HFFc6 (cell line): Measurements from ENCODE around the gene FAM181A. TPM values are rescaled to one million over a fixed set of nuclear protein-coding genes. Genes with fewer than 3 reads are reported as not detected.

Source experiments
- DNase-seq: peaks from one replicate; pipeline ENCODE4 v3.0.0-alpha.2; 2018
- H3K27ac Mint-ChIP-seq: 2 replicates; pipeline ENCODE4 v1.8.0; 2020; ENCODE audit warnings: mild to moderate bottlenecking, mixed read lengths
- H3K27me3 Mint-ChIP-seq: 2 replicates; pipeline ENCODE4 v1.8.0; 2021; ENCODE audit warnings: mild to moderate bottlenecking, moderate library complexity, mixed read lengths; ENCODE audit not compliant: insufficient read depth
- H3K36me3 Mint-ChIP-seq: 2 replicates; pipeline ENCODE4 v1.8.0; 2021; ENCODE audit warnings: low read depth, mixed read lengths
- H3K4me1 Mint-ChIP-seq: 2 replicates; pipeline ENCODE4 v1.8.0; 2020; ENCODE audit warnings: low read depth, mixed read lengths
- H3K4me3 Mint-ChIP-seq: 2 replicates; pipeline ENCODE4 v1.8.0; 2020; ENCODE audit warnings: mild to moderate bottlenecking, moderate library complexity, mixed read lengths
- H3K9me3 Mint-ChIP-seq: 2 replicates; pipeline ENCODE4 v1.8.0; 2020; ENCODE audit warnings: mild to moderate bottlenecking, mixed read lengths
- microRNA-seq: library from miRNA; unstranded; fragments of <30 nt; microRNA quantifications from one replicate; pipeline ENCODE4, GENCODE V29; 2019
- total RNA-seq, 6 experiments: library from RNA; stranded (reverse); fragmentation: NEBNext Ultra II Directional; extraction: Animal tissue kit (Norgen Biotek cat#: 25700); gene quantifications; 2 replicates in 1 of 6; 3 replicates in 5 of 6; pipeline ENCODE4 v1.2.3, GENCODE V29; 2021
- TF ChIP-seq, protein P1 (sequence below): fragments of 200-600 bp; sonication (generic); IDR thresholded peaks from 2 replicates; pipeline ENCODE4 v1.5.0; 2021; ENCODE audit warnings: antibody characterized with exemption, mild to moderate bottlenecking

The FAM181A gene
- total RNA-seq, 6 experiments from 2014 or later, result not detected

DNA sequence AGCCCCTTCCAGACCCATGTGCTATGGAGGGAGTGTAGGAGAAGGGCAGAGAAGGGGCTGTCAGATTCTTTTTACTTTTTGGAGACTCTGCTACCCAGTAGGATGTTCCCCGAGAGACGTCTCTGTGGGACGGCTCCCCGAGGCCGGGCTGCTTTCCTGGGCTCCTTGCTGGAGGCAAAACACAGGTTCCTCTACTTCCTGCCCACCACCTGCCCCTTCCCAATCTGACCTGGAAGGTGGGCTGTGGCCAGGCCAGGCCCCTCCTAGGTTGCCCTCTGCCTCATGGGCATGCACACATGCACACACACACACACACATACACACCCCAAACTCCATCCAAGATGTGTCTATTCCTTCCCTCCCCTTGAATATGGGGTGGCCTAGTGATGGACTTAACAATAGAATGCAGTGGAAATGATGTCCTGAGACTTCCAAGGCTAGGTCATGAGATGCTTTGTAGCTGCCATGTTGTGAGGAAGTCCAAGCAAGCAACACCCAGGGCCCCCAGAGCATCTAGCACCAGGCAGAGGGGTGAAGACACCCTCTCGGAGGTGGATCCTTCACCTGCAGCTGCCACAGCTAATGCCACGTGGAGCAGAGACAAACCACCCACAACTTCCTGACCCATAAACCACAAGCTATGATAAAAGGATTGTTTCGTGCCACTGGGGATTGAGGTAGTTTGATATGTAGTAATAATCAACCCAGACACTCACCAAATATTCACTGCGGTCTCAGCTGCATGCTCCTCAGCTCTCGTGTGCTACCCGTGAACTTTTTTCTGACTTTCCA lies 50.8 kb downstream of the FAM181A start:
- no peaks in the 10 kb centered on the region for H3K9me3 Mint-ChIP-seq
- H3K4me1 Mint-ChIP-seq, result peaks cover 21% of the 10 kb centered on the region
- DNase-seq, result no peak
- TF ChIP-seq, protein P1, sequence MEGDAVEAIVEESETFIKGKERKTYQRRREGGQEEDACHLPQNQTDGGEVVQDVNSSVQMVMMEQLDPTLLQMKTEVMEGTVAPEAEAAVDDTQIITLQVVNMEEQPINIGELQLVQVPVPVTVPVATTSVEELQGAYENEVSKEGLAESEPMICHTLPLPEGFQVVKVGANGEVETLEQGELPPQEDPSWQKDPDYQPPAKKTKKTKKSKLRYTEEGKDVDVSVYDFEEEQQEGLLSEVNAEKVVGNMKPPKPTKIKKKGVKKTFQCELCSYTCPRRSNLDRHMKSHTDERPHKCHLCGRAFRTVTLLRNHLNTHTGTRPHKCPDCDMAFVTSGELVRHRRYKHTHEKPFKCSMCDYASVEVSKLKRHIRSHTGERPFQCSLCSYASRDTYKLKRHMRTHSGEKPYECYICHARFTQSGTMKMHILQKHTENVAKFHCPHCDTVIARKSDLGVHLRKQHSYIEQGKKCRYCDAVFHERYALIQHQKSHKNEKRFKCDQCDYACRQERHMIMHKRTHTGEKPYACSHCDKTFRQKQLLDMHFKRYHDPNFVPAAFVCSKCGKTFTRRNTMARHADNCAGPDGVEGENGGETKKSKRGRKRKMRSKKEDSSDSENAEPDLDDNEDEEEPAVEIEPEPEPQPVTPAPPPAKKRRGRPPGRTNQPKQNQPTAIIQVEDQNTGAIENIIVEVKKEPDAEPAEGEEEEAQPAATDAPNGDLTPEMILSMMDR, result no peak
- H3K27ac Mint-ChIP-seq, result no peak overlapping the region
- H3K4me3 Mint-ChIP-seq, result no peak overlapping the region
- no peaks in the 10 kb centered on the region for H3K36me3 Mint-ChIP-seq
- peaks cover 10% of the 10 kb centered on the region for H3K27me3 Mint-ChIP-seq

DNA sequence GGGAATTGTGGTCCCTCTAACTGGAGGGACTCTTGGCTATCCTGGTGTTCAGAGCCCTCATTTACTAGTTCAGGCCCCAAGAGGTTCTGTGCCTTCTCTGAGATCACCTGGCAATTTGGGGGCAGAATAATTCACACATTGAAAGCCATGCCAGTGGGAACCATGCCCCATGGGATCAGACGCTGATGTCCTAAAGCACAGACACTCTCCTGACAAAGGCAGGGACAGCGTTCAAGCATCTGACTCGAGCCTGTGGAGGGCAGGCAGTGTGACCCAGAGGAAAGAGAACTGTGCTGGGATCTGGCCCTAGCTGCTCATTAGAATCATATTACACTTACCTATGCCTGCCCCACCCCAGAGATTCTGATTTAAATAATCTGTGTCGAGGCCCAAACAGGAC lies 51.6 kb downstream of the FAM181A start:
- Mint-ChIP-seq H3K4me1 (peaks cover 22% of the 10 kb centered on the region), H3K4me3 (no peak overlapping the region), H3K27ac (no peak overlapping the region), H3K27me3 (peaks cover 10% of the 10 kb centered on the region), H3K36me3 (no peaks in the 10 kb centered on the region), H3K9me3 (no peaks in the 10 kb centered on the region)
- TF ChIP-seq, protein P1, result no peak
- DNase-seq, result no peak

Small RNA genes lying within 50 kb of the gene (microRNA-seq; reads per million reads assigned to microRNA genes)
- not detected for gene MIR4506

Other genes with a start within 250 kb of the FAM181A start
- not detected for gene PRIMA1, start 138.9 kb upstream of the FAM181A start, total RNA-seq
- gene ASB2, start 49.2 kb downstream of the FAM181A start, total RNA-seq, result not detected
- not detected for gene CCDC197, start 70.0 kb downstream of the FAM181A start, total RNA-seq
- 1 to 10 TPM in 4 of 6 experiments, under 1 TPM in 2; 0.77 to 1.8 (median 1.2) TPM for gene OTUB2, start 99.0 kb downstream of the FAM181A start, total RNA-seq
- 100 to 1,000 TPM; 167 to 191 (median 187) TPM for gene DDX24, start 153.9 kb downstream of the FAM181A start, total RNA-seq
- 10 to 100 TPM; 22.3 to 28.2 (median 23.7) TPM for gene IFI27L1, start 154.0 kb downstream of the FAM181A start, total RNA-seq
- gene IFI27, start 183.4 kb downstream of the FAM181A start, total RNA-seq, result under 1 TPM in 2 of 6 experiments, not detected in 4; 0.29 to 0.46 TPM
- gene IFI27L2, start 202.3 kb downstream of the FAM181A start, total RNA-seq, result 100 to 1,000 TPM; 150 to 180 (median 171) TPM
- gene PPP4R4, start 247.0 kb downstream of the FAM181A start, total RNA-seq, result under 1 TPM in 2 of 6 experiments, not detected in 4; 0.05 to 0.14 TPM